GM23338 (cell line): ENCODE results near the gene F3. TPM values are rescaled to one million over a fixed set of nuclear protein-coding genes. Genes with fewer than 3 reads are reported as not detected.

Source experiments
- ATAC-seq: fragments of 200-7000 bp; cut with Tn5 transposase; 3 replicates; pipeline ENCODE4 v1.9.1; 2020
- DNase-seq: peaks from one replicate; pipeline ENCODE4 v3.0.0-alpha.2; 2015; ENCODE audit warnings: low spot score
- H2AFZ ChIP-seq: fragments of 200-600 bp; sonication (generic); 2 replicates; pipeline ENCODE4 v1.8.0; 2016; ENCODE audit warnings: antibody characterized with exemption, mild to moderate bottlenecking, moderate library complexity
- H3F3A ChIP-seq: fragments of 200-600 bp; sonication (generic); replicated peaks from 2 replicates; pipeline ENCODE4 v1.8.0; 2017; ENCODE audit warnings: antibody characterized with exemption, mixed run types, low read depth
- H3K27ac ChIP-seq: fragments of 200-600 bp; sonication (generic); 2 replicates; pipeline ENCODE4 v1.6.1; 2016; ENCODE audit warnings: low read depth
- H3K27me3 ChIP-seq: fragments of 200-600 bp; sonication (generic); 2 replicates; pipeline ENCODE4 v1.8.0; 2016; ENCODE audit warnings: mild to moderate bottlenecking, mixed run types, moderate library complexity; ENCODE audit not compliant: insufficient read depth
- H3K36me3 ChIP-seq: fragments of 200-600 bp; sonication (generic); 2 replicates; pipeline ENCODE4 v1.8.0; 2016; ENCODE audit warnings: mild to moderate bottlenecking; ENCODE audit not compliant: insufficient read depth
- H3K4me1 ChIP-seq: fragments of 200-600 bp; sonication (generic); 2 replicates; pipeline ENCODE4 v1.8.0; 2016; ENCODE audit warnings: mild to moderate bottlenecking, moderate library complexity; ENCODE audit not compliant: insufficient read depth
- H3K4me2 ChIP-seq: fragments of 200-600 bp; sonication (generic); 2 replicates; pipeline ENCODE4 v1.7.1; 2017; ENCODE audit warnings: mixed run types
- H3K4me3 ChIP-seq: fragments of 200-600 bp; sonication (generic); 2 replicates; pipeline ENCODE4 v1.6.1; 2016; ENCODE audit warnings: mixed run types
- H3K79me2 ChIP-seq: fragments of 200-600 bp; sonication (generic); replicated peaks from 2 replicates; pipeline ENCODE4 v1.8.0; 2017; ENCODE audit warnings: mild to moderate bottlenecking; ENCODE audit not compliant: insufficient read depth
- H3K9me2 ChIP-seq: fragments of 200-600 bp; sonication (generic); 2 replicates; pipeline ENCODE4 v1.8.0; 2017; ENCODE audit not compliant: insufficient read depth
- H4K20me1 ChIP-seq: fragments of 200-600 bp; sonication (generic); replicated peaks from 2 replicates; pipeline ENCODE4 v1.8.0; 2017; ENCODE audit warnings: mild to moderate bottlenecking; ENCODE audit not compliant: insufficient read depth
- H3K27ac Mint-ChIP-seq: 2 replicates; pipeline ENCODE4 v1.8.0; 2020; ENCODE audit warnings: inconsistent platforms, mild to moderate bottlenecking, moderate library complexity, mixed read lengths
- H3K27me3 Mint-ChIP-seq: 3 replicates; pipeline ENCODE4 v1.8.0; 2022; ENCODE audit warnings: low read depth, mild to moderate bottlenecking, moderate library complexity, mixed read lengths, inconsistent platforms; ENCODE audit not compliant: insufficient read depth, poor library complexity
- H3K36me3 Mint-ChIP-seq: 3 replicates; pipeline ENCODE4 v1.8.0; 2021; ENCODE audit warnings: low read depth, mild to moderate bottlenecking, inconsistent platforms, moderate library complexity, mixed read lengths
- H3K4me1 Mint-ChIP-seq: 3 replicates; pipeline ENCODE4 v1.8.0; 2020; ENCODE audit warnings: mild to moderate bottlenecking, inconsistent platforms, mixed read lengths
- H3K4me3 Mint-ChIP-seq: 3 replicates; pipeline ENCODE4 v1.8.0; 2021; ENCODE audit warnings: moderate library complexity, mild to moderate bottlenecking, inconsistent platforms, mixed read lengths
- H3K9me3 Mint-ChIP-seq: 3 replicates; pipeline ENCODE4 v1.8.0; 2020; ENCODE audit warnings: moderate library complexity, mild to moderate bottlenecking, inconsistent platforms, mixed read lengths
- CREB1 ChIP-seq: fragments of 250-450 bp; sonication (Bioruptor Pico); IDR thresholded peaks from 2 replicates; pipeline ENCODE4 v1.5.0; 2020; ENCODE audit warnings: low read depth, mild to moderate bottlenecking, moderate library complexity
- CTCF ChIP-seq, 2 experiments: fragments of 200-600 bp in 1 of 2; sonication (generic) in 1 of 2; conservative IDR thresholded peaks; 2 replicates each; pipeline versions ENCODE4 v1.5.1 to v1.6.1; 2016 to 2017; ENCODE audit warnings: antibody characterized with exemption in 2 of 2, low read depth in 2 of 2, mild to moderate bottlenecking in 2 of 2, moderate library complexity in 1 of 2
- ETS1 ChIP-seq: IDR thresholded peaks from 2 replicates; pipeline ENCODE4 v1.6.1; 2016; ENCODE audit warnings: antibody characterized with exemption
- EZH2 ChIP-seq: fragments of 200-600 bp; sonication (generic); IDR thresholded peaks from one replicate; pipeline ENCODE4 v1.8.0; 2017; ENCODE audit warnings: antibody characterized with exemption, mild to moderate bottlenecking, low read depth; ENCODE audit not compliant: unreplicated experiment
- EZH2phosphoT487 ChIP-seq: fragments of 200-600 bp; sonication (generic); IDR thresholded peaks from one replicate; pipeline ENCODE4 v1.8.1; 2018; ENCODE audit warnings: antibody characterized with exemption; ENCODE audit not compliant: unreplicated experiment
- JUNB ChIP-seq: IDR thresholded peaks from one replicate; pipeline ENCODE4 v1.6.1; 2016; ENCODE audit warnings: antibody characterized with exemption; ENCODE audit not compliant: unreplicated experiment
- NANOG ChIP-seq: IDR thresholded peaks from 2 replicates; pipeline ENCODE4 v1.6.1; 2016; ENCODE audit warnings: antibody characterized with exemption, borderline replicate concordance
- POLR2AphosphoS5 ChIP-seq: IDR thresholded peaks from 2 replicates; pipeline ENCODE4 v1.6.1; 2016; ENCODE audit warnings: antibody characterized with exemption, low read depth
- REST ChIP-seq: IDR thresholded peaks from one replicate; pipeline ENCODE4 v1.6.1; 2018; ENCODE audit warnings: antibody characterized with exemption; ENCODE audit not compliant: unreplicated experiment
- STAT1 ChIP-seq: IDR thresholded peaks from one replicate; pipeline ENCODE4 v1.6.1; 2016; ENCODE audit warnings: antibody characterized with exemption; ENCODE audit not compliant: unreplicated experiment
- ZNF114 ChIP-seq: fragments of 250-450 bp; sonication (Bioruptor Pico); IDR thresholded peaks from 2 replicates; pipeline ENCODE4 v1.5.0; 2020; ENCODE audit warnings: mild to moderate bottlenecking, moderate library complexity
- ZNF331 ChIP-seq: fragments of 250-450 bp; sonication (Bioruptor Pico); IDR thresholded peaks from 2 replicates; pipeline ENCODE4 v1.5.0; 2020; ENCODE audit warnings: low read depth, mild to moderate bottlenecking, moderate library complexity
- ZNF462 ChIP-seq: fragments of 250-450 bp; sonication (Bioruptor Pico); IDR thresholded peaks from 2 replicates; pipeline ENCODE4 v1.5.0; 2020; ENCODE audit warnings: mild to moderate bottlenecking, moderate library complexity
- polyA plus RNA-seq: library from polyadenylated mRNA; unstranded; fragments of >200 nt; fragmentation: Nextera tagmentation; extraction: Ambion mirVana; gene quantifications from 2 replicates; pipeline ENCODE4 v1.2.1, GENCODE V29; 2016
- total RNA-seq: library from RNA; depleted of rRNA; stranded (reverse); fragments of >200 nt; shearing (Covaris generic); gene quantifications from 2 replicates; pipeline ENCODE4 v1.2.3, GENCODE V29; 2014

F3 gene
- total and polyA plus RNA-seq, 2 experiments from 2014 or later = 6.9 to 9.7 TPM

- Histone ChIP-seq H3K4me2 (no peak overlapping the region), H3K4me3 (no peak overlapping the region), H3K27me3 (no peaks in the 10 kb centered on the region), H3K9me2 (no peaks in the 10 kb centered on the region), H2AFZ (no peak overlapping the region), H3F3A (peaks cover 6% of the 10 kb centered on the region), H4K20me1 (no peaks in the 10 kb centered on the region; the same call in 1 of the 2 replicates), H3K4me1 (peaks cover 15% of the 10 kb centered on the region), H3K27ac (no peak overlapping the region), H3K79me2 (peaks cover 1% of the 10 kb centered on the region; the same call in 1 of the 2 replicates), H3K36me3 (peaks cover 20% of the 10 kb centered on the region)
- TF ChIP-seq ZNF331 (CRISPR knock-in tag) = no peak
- no peak for TF ChIP-seq REST
- no peak for TF ChIP-seq EZH2
- TF ChIP-seq NANOG = no peak
- no peak for TF ChIP-seq ZNF114 (CRISPR knock-in tag)
- TF ChIP-seq ZNF462 (CRISPR knock-in tag) = no peak
- no peak for TF ChIP-seq JUNB
- no peak for TF ChIP-seq ETS1
- TF ChIP-seq CTCF (conservative IDR thresholded peaks at IDR 0.05; ENCODE audit: low read depth in 2 of 2) = no peak
- TF ChIP-seq STAT1 = no peak
- TF ChIP-seq POLR2AphosphoS5 = no peak
- TF ChIP-seq EZH2phosphoT487 = no peak
- no peak for TF ChIP-seq CREB1 (CRISPR knock-in tag)
- H3K27me3 Mint-ChIP-seq = no peaks in the 10 kb centered on the region
- no peaks in the 10 kb centered on the region for H3K9me3 Mint-ChIP-seq
- DNase-seq (no peak), ATAC-seq (no peak)
- no peak overlapping the region for H3K27ac Mint-ChIP-seq
- peaks cover 14% of the 10 kb centered on the region for H3K4me1 Mint-ChIP-seq
- H3K36me3 Mint-ChIP-seq = peaks cover 34% of the 10 kb centered on the region
- no peak overlapping the region for H3K4me3 Mint-ChIP-seq
These were observed 9.9 kb downstream of the F3 start for GRCh38 chr1:94531664-94532063.
